ENCODE data around the gene THBS2. TPM values are rescaled to one million over a fixed set of nuclear protein-coding genes. Genes with fewer than 3 reads are reported as not detected.

THBS2 gene
- total RNA-seq, 2 donors from 2014 or later, result 0.93 to 0.99 TPM

DNA sequence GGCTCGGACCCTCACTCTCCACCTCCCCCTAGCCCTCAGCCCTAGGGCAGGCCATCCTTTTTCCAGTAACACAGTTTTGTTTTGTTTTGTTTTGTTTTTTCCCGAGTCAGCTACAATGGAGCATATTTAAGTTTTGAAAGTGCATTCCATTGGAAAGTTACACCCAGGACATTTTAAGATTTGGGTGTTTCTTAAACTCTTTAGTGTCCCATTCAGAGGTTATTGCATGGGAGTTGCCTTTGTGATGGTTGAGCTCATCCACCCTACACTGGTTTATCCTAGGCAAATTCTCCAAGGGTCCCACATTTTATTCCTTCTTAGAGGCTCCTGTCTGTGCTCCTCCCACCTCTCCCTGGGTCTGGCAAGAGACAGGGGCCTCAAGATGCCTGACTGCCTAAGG, 58.9 kb downstream of the THBS2 start:
- DNase-seq, result no peak

DNA sequence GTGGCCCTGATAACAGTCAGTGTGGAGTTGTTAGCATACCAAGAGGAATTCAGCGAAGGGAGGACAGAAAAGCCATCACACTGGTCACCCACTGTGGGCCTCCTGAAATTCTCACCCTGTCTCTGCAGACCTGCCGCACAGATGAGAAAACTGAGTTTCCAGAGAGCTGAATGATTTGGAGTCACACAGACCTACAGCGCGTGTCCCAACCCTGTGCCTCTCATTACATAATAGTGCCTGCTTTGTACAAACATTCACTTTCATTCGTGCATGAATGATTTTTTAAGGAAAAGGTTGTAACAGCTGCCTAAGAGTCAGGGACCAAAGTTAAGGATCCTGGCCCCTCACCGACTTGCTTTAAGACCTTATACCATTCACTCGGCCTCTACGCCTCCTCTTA, 62.7 kb downstream of the THBS2 start:
- H3K27ac ChIP-seq (ENCODE audit: low read depth, low read length), result no peak overlapping the region
- peaks cover 2% of the 10 kb centered on the region for H3K9me3 Mint-ChIP-seq

More for the DNA sequence above, 58.9 kb downstream of the THBS2 start:
- H3K9ac ChIP-seq (ENCODE audit: extremely low read depth, low read length, poor library complexity, severe bottlenecking), result no peak overlapping the region
- Mint-ChIP-seq H3K27ac (no peak overlapping the region), H3K4me3 (no peak overlapping the region), H3K4me1 (no peaks in the 10 kb centered on the region), H3K36me3 (ENCODE audit: low read depth) (no peaks in the 10 kb centered on the region), H3K9me3 (peaks cover 2% of the 10 kb centered on the region), H3K27me3 (ENCODE audit: insufficient read depth) (no peaks in the 10 kb centered on the region)
- H3K4me3 ChIP-seq (ENCODE audit: low read length), result no peak overlapping the region
- H3K27me3 ChIP-seq (ENCODE audit: control insufficient read depth, insufficient read depth, low read length, poor library complexity, severe bottlenecking), result no peaks in the 10 kb centered on the region
- H3K27ac ChIP-seq (ENCODE audit: low read depth, low read length), result no peak overlapping the region
- peaks cover 6% of the 10 kb centered on the region for H3K9me3 ChIP-seq (ENCODE audit: control insufficient read depth, low read length)
- WGBS, 2 experiments (ENCODE audit: insufficient coverage in 1 of 2, insufficient read length in 1 of 2), result 80 to 92% methylated on average over 1 to 2 of the region's 2 CpGs
- no peaks in the 10 kb centered on the region for H3K4me1 ChIP-seq (ENCODE audit: control insufficient read depth, insufficient read depth, low read length)
- TF ChIP-seq, protein P1, sequence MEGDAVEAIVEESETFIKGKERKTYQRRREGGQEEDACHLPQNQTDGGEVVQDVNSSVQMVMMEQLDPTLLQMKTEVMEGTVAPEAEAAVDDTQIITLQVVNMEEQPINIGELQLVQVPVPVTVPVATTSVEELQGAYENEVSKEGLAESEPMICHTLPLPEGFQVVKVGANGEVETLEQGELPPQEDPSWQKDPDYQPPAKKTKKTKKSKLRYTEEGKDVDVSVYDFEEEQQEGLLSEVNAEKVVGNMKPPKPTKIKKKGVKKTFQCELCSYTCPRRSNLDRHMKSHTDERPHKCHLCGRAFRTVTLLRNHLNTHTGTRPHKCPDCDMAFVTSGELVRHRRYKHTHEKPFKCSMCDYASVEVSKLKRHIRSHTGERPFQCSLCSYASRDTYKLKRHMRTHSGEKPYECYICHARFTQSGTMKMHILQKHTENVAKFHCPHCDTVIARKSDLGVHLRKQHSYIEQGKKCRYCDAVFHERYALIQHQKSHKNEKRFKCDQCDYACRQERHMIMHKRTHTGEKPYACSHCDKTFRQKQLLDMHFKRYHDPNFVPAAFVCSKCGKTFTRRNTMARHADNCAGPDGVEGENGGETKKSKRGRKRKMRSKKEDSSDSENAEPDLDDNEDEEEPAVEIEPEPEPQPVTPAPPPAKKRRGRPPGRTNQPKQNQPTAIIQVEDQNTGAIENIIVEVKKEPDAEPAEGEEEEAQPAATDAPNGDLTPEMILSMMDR (conservative IDR thresholded peaks at IDR 0.05), result no peak
- no peaks in the 10 kb centered on the region for H3K36me3 ChIP-seq (ENCODE audit: control insufficient read depth, insufficient read depth, low read length)

GRCh38 chr6:169190144-169190584, 63.5 kb downstream of the THBS2 start:
- Mint-ChIP-seq H3K4me3 (no peak overlapping the region), H3K27ac (no peak overlapping the region), H3K36me3 (ENCODE audit: low read depth) (no peaks in the 10 kb centered on the region), H3K4me1 (no peaks in the 10 kb centered on the region), H3K27me3 (ENCODE audit: insufficient read depth) (no peaks in the 10 kb centered on the region), H3K9me3 (peaks cover 2% of the 10 kb centered on the region)
- Histone ChIP-seq H3K9me3 (ENCODE audit: control insufficient read depth, low read length) (peaks cover 6% of the 10 kb centered on the region), H3K9ac (ENCODE audit: extremely low read depth, low read length, poor library complexity, severe bottlenecking) (no peak overlapping the region), H3K4me3 (ENCODE audit: low read length) (no peak overlapping the region), H3K4me1 (ENCODE audit: control insufficient read depth, insufficient read depth, low read length) (no peaks in the 10 kb centered on the region), H3K36me3 (ENCODE audit: control insufficient read depth, insufficient read depth, low read length) (no peaks in the 10 kb centered on the region), H3K27ac (ENCODE audit: low read depth, low read length) (no peak overlapping the region), H3K27me3 (ENCODE audit: control insufficient read depth, insufficient read depth, low read length, poor library complexity, severe bottlenecking) (no peaks in the 10 kb centered on the region)
- WGBS, 2 experiments (ENCODE audit: insufficient coverage in 1 of 2, insufficient read length in 1 of 2), result 85 to 100% methylated on average over 1 to 8 of the region's 8 CpGs
- DNase-seq, result no peak
- TF ChIP-seq, protein P1 (conservative IDR thresholded peaks at IDR 0.05), result no peak

More for the DNA sequence above, 62.7 kb downstream of the THBS2 start:
- H3K9me3 ChIP-seq (ENCODE audit: control insufficient read depth, low read length), result peaks cover 6% of the 10 kb centered on the region
- no peaks in the 10 kb centered on the region for H3K36me3 ChIP-seq (ENCODE audit: control insufficient read depth, insufficient read depth, low read length)
- Mint-ChIP-seq H3K27ac (no peak overlapping the region), H3K4me3 (no peak overlapping the region), H3K4me1 (no peaks in the 10 kb centered on the region), H3K27me3 (ENCODE audit: insufficient read depth) (no peaks in the 10 kb centered on the region), H3K36me3 (ENCODE audit: low read depth) (no peaks in the 10 kb centered on the region)
- WGBS, 2 experiments (ENCODE audit: insufficient coverage in 1 of 2, insufficient read length in 1 of 2), result 87 to 93% methylated on average over 7 to 8 of the region's 8 CpGs
- no peaks in the 10 kb centered on the region for H3K27me3 ChIP-seq (ENCODE audit: control insufficient read depth, insufficient read depth, low read length, poor library complexity, severe bottlenecking)
- H3K4me1 ChIP-seq (ENCODE audit: control insufficient read depth, insufficient read depth, low read length), result no peaks in the 10 kb centered on the region
- TF ChIP-seq, protein P1 (conservative IDR thresholded peaks at IDR 0.05), result no peak
- DNase-seq, result no peak
- no peak overlapping the region for H3K9ac ChIP-seq (ENCODE audit: extremely low read depth, low read length, poor library complexity, severe bottlenecking)
- H3K4me3 ChIP-seq (ENCODE audit: low read length), result no peak overlapping the region
